Neuronal stem cell (in vitro differentiated cells): ENCODE measurements around the gene MAPK7. TPM values are rescaled to one million over a fixed set of nuclear protein-coding genes. Genes with fewer than 3 reads are reported as not detected.

Source experiments
- DNase-seq: peaks from one replicate; pipeline ENCODE4 v3.0.0-alpha.2; 2013; ENCODE audit warnings: low spot score
- H2AFZ ChIP-seq: one replicate; pipeline ENCODE4 v1.6.1; 2013; ENCODE audit warnings: mild to moderate bottlenecking, low read length, inconsistent platforms
- H2AK5ac ChIP-seq: 2 replicates; pipeline ENCODE4 v1.6.1; 2013; ENCODE audit warnings: low read depth, mild to moderate bottlenecking, inconsistent platforms, low read length, moderate library complexity, mixed read lengths
- H2BK120ac ChIP-seq: 2 replicates; pipeline ENCODE4 v1.6.1; 2013; ENCODE audit warnings: low read depth, mild to moderate bottlenecking, inconsistent platforms, low read length, moderate library complexity, mixed read lengths
- H2BK12ac ChIP-seq: one replicate; pipeline ENCODE4 v1.6.1; 2013; ENCODE audit warnings: low read length, inconsistent platforms
- H2BK15ac ChIP-seq: 2 replicates; pipeline ENCODE4 v1.6.1; 2013; ENCODE audit warnings: mild to moderate bottlenecking, low read length, inconsistent platforms, mixed read lengths
- H2BK5ac ChIP-seq: one replicate; pipeline ENCODE4 v1.6.1; 2013; ENCODE audit warnings: inconsistent platforms, mild to moderate bottlenecking, low read length, moderate library complexity
- H3K14ac ChIP-seq: one replicate; pipeline ENCODE4 v1.6.1; 2013; ENCODE audit warnings: low read length, inconsistent platforms
- H3K18ac ChIP-seq: 2 replicates; pipeline ENCODE4 v1.6.1; 2013; ENCODE audit warnings: low read length, inconsistent platforms
- H3K23ac ChIP-seq: 2 replicates; pipeline ENCODE4 v1.6.1; 2013; ENCODE audit warnings: low read depth, mild to moderate bottlenecking, mixed read lengths, low read length, inconsistent platforms; ENCODE audit not compliant: poor library complexity
- H3K27ac ChIP-seq: replicated peaks from 3 replicates; pipeline ENCODE4 v1.5.1; 2013; ENCODE audit warnings: low read length, inconsistent platforms
- H3K27me3 ChIP-seq, 3 experiments: 2 replicates each; pipeline ENCODE4 v1.6.1; 2013; ENCODE audit warnings: low read length in 3 of 3, mild to moderate bottlenecking in 2 of 3, inconsistent platforms in 1 of 3, low read depth in 1 of 3, mixed read lengths in 1 of 3, moderate library complexity in 1 of 3; ENCODE audit not compliant: control insufficient read depth in 3 of 3, insufficient read depth in 3 of 3
- H3K36me3 ChIP-seq, 2 donors: replicated peaks in 1 of 2; 2 replicates each; pipeline ENCODE4 v1.6.1; 2013; ENCODE audit warnings: low read length in 2 of 2; ENCODE audit not compliant: control insufficient read depth in 2 of 2, insufficient read depth in 2 of 2
- H3K4ac ChIP-seq: 2 replicates; pipeline ENCODE4 v1.6.1; 2013; ENCODE audit warnings: inconsistent platforms, mild to moderate bottlenecking, low read length, moderate library complexity
- H3K4me1 ChIP-seq, 2 donors: 1 replicate in 1 of 2; 2 replicates in 1 of 2; pipeline ENCODE4 v1.6.1; 2013; ENCODE audit warnings: low read length in 2 of 2, low read depth in 1 of 2; ENCODE audit not compliant: control insufficient read depth in 2 of 2, insufficient read depth in 1 of 2
- H3K4me2 ChIP-seq: one replicate; pipeline ENCODE4 v1.6.1; 2013; ENCODE audit warnings: mild to moderate bottlenecking, low read length, inconsistent platforms; ENCODE audit not compliant: insufficient read depth, poor library complexity, severe bottlenecking
- H3K4me3 ChIP-seq, 2 donors: 2 replicates each; pipeline ENCODE4 v1.5.1; 2013; ENCODE audit warnings: low read length in 2 of 2, mild to moderate bottlenecking in 2 of 2, inconsistent platforms in 1 of 2, moderate library complexity in 1 of 2
- H3K79me1 ChIP-seq: one replicate; pipeline ENCODE4 v1.6.1; 2013; ENCODE audit warnings: low read depth, mild to moderate bottlenecking, inconsistent platforms, low read length, moderate library complexity
- H3K9ac ChIP-seq: one replicate; pipeline ENCODE4 v1.6.1; 2013; ENCODE audit warnings: mild to moderate bottlenecking, low read depth, low read length, inconsistent platforms; ENCODE audit not compliant: poor library complexity
- H3K9me3 ChIP-seq, 2 donors: replicated peaks in 1 of 2; 2 replicates each; pipeline versions ENCODE3 to v1.6.1; 2013; ENCODE audit warnings: low read length in 2 of 2, mild to moderate bottlenecking in 2 of 2, inconsistent platforms in 1 of 2, low read depth in 1 of 2, mixed read lengths in 1 of 2, moderate library complexity in 1 of 2; ENCODE audit not compliant: control insufficient read depth in 2 of 2, insufficient read depth in 1 of 2
- H4K8ac ChIP-seq: one replicate; pipeline ENCODE4 v1.6.1; 2013; ENCODE audit warnings: low read depth, mild to moderate bottlenecking, inconsistent platforms, low read length, moderate library complexity
- H4K91ac ChIP-seq: one replicate; pipeline ENCODE4 v1.6.1; 2013; ENCODE audit warnings: low read length, low read depth, mild to moderate bottlenecking, inconsistent platforms; ENCODE audit not compliant: poor library complexity
- WGBS, 2 donors: extraction: QIAGEN DNeasy Blood & Tissue Kit; methylation state at CpG; one replicate each; pipeline ENCODE4 v1.1.7; 2013; ENCODE audit warnings: missing lambda C conversion rate in 2 of 2, mixed read lengths in 1 of 2; ENCODE audit not compliant: insufficient read length in 2 of 2, insufficient replicate concordance in 1 of 2; ENCODE audit errors: extremely low coverage in 2 of 2; 5-methylcytosine and 5-hydroxymethylcytosine counted together
- polyA plus RNA-seq, 2 experiments: library from polyadenylated mRNA; stranded (reverse); fragments of 200-250 nt; gene quantifications; one replicate each; pipeline ENCODE4 v1.2.3, GENCODE V29; 2013

The MAPK7 gene
- polyA plus RNA-seq (2013, experiment 1 of 2), result 21.1 TPM
- 21.3 TPM for polyA plus RNA-seq (2013, experiment 2 of 2)

DNA sequence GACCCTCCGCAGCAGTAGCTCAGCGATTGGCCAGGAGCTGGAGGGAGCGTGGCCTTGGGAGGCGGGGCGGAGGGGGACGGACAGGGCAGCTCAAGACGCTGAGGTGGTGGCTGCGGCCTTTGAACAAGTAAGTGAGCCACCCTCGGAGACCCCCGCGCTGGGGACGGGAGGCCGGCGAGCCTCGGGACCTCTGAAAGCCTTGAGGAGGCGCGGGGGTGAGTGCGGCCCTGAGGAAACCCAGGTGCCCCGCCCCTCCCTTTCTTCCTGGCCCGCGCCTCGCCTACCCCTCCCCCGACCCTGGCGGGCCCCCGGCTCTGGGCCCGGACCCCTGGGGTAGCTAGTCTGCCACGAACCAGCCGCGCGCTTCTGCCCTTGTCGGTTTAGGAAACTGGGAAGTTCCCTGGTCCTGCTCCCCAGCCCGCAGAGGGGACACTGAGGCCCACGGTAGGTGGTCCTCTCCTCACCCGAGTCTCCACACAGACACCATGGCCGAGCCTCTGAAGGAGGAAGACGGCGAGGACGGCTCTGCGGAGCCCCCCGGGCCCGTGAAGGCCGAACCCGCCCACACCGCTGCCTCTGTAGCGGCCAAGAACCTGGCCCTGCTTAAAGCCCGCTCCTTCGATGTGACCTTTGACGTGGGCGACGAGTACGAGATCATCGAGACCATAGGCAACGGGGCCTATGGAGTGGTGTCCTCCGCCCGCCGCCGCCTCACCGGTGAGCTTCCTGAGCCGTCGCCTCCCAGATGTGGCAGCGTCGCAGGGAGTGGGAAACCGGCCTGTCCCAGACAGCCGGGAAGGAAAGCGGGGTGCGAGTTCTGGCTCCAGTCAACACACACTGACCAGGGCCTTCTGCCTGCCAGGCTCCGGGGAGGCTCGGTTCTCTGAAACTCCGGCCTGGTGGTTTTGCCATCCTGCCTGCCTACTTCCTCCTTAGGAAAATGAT, at the start of gene MAPK7:
Gene MAPK7 (plus strand): TSS at position 83 of the 945 bp plus-strand sequence. CDS start 403 bp downstream, at position 486.
- peaks cover 7 to 9% of the 10 kb centered on the region in 2 donors for H3K4me1 ChIP-seq

DNA sequence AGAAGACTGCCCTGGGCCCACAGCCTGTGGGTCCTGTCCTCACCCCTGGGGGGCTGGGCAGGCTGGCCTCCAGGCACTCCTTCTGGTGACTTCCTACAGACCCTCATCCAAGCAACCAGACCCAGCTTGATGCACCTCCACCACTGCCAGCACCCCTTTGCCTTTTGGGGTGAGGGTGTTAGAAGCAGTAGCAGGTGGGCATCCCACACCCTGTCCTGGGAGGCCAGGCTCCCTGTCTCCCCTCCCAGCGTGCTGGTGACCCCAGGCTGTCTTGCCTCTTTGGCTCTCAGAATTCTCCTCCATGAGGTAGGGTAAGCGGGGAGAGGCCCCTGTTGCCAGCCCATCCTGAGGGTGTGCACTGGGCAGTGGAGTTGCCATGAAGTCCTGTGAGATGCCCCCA, 49.2 kb upstream of the MAPK7 start:
- no CpG with 5 or more reads among the region's 2 CpGs for WGBS, 2 donors
- Histone ChIP-seq H2BK15ac (no peak overlapping the region), H3K4me2 (no peak overlapping the region), H3K4me3 (no peak overlapping the region), H2AFZ (no peak overlapping the region), H3K4ac (no peak overlapping the region), H2BK120ac (no peak overlapping the region), H3K9ac (peak overlapping the region; percentile 32), H3K14ac (peak overlapping the region; percentile 47), H2AK5ac (peak overlapping the region; percentile 42), H2BK12ac (no peak overlapping the region), H3K23ac (peak overlapping the region; percentile 89), H3K27me3 (no peaks in the 10 kb centered on the region), H3K27ac (no peak overlapping the region), H2BK5ac (peak overlapping the region; percentile 4), H3K9me3 (peaks cover 2 to 18% of the 10 kb centered on the region in 2 donors), H4K8ac (no peak overlapping the region), H3K18ac (peak overlapping the region; percentile 77), H3K36me3 (peaks cover 6 to 85% of the 10 kb centered on the region in 2 donors), H3K79me1 (no peaks in the 10 kb centered on the region), H4K91ac (peak overlapping the region; percentile 34), H3K4me1 (peaks cover 8 to 20% of the 10 kb centered on the region in 2 donors)
- DNase-seq, result no peak

More for the DNA sequence above, at the start of gene MAPK7:
- Histone ChIP-seq H3K27ac (peak within 1 kb of the TSS; percentile 99), H3K79me1 (peaks cover 11% of the 10 kb centered on the region), H3K36me3 (peaks cover 32 to 51% of the 10 kb centered on the region in 2 donors), H3K18ac (peak within 1 kb of the TSS; percentile 94), H4K91ac (no peak within 1 kb of the TSS), H2BK15ac (peak within 1 kb of the TSS; percentile 55), H3K4ac (peak within 1 kb of the TSS; percentile 30), H3K4me2 (peak within 1 kb of the TSS; percentile 85), H2BK120ac (no peak within 1 kb of the TSS), H3K27me3 (no peaks in the 10 kb centered on the region), H2AK5ac (peak within 1 kb of the TSS; percentile 66), H3K9me3 (no peaks in the 10 kb centered on the region), H3K23ac (peak within 1 kb of the TSS; percentile 43), H2BK5ac (peak within 1 kb of the TSS; percentile 90), H2BK12ac (no peak within 1 kb of the TSS), H2AFZ (peak within 1 kb of the TSS; percentile 98), H3K4me3 (peak within 1 kb of the TSS; percentile 93 to 97), H3K9ac (peak within 1 kb of the TSS; percentile 89), H3K14ac (no peak within 1 kb of the TSS), H4K8ac (no peak within 1 kb of the TSS)
- no peak for DNase-seq
- WGBS, 2 donors, result no CpG with 5 or more reads among the region's 69 CpGs

GRCh38 chr17:19329839-19330238, 48.5 kb upstream of the MAPK7 start:
- Histone ChIP-seq H3K23ac (no peak overlapping the region), H3K79me1 (no peaks in the 10 kb centered on the region), H2AK5ac (no peak overlapping the region), H2BK5ac (no peak overlapping the region), H3K36me3 (peaks cover 9 to 85% of the 10 kb centered on the region in 2 donors), H3K18ac (no peak overlapping the region), H3K9me3 (peaks cover 2 to 15% of the 10 kb centered on the region in 2 donors), H2AFZ (no peak overlapping the region), H3K27ac (no peak overlapping the region), H4K8ac (no peak overlapping the region), H4K91ac (no peak overlapping the region), H3K4ac (no peak overlapping the region), H3K4me1 (peaks cover 8 to 20% of the 10 kb centered on the region in 2 donors), H2BK120ac (no peak overlapping the region), H3K4me3 (no peak overlapping the region), H3K9ac (no peak overlapping the region), H3K4me2 (no peak overlapping the region), H3K14ac (no peak overlapping the region), H3K27me3 (no peaks in the 10 kb centered on the region), H2BK15ac (no peak overlapping the region), H2BK12ac (no peak overlapping the region)
- no CpG with 5 or more reads among the region's 2 CpGs for WGBS, 2 donors
- DNase-seq, result no peak

DNA sequence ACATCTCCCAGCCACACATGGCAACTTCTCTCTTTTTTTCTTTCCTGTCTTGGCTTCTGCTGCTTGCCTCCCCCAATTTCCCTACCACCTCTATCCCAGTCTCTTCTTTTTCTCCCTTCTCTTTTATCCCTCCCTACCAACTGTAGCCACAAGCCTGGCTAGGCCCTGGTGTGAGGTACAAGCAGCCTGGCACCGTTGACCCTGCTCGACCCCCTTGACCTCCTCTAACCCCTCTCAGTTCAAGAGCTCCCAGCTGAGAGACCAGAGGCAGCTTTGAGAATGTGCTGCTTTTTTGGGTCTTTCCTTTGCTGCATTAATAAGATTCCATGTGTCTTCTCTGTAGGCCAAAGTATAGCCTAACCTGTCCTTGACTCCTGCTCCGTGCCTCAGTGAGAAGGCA, 48.0 kb upstream of the MAPK7 start:
- H2BK12ac ChIP-seq, result no peak overlapping the region
- H2AFZ ChIP-seq, result no peak overlapping the region
- H3K9me3 ChIP-seq, result peaks cover 2 to 11% of the 10 kb centered on the region in 2 donors
- no peak overlapping the region for H2BK15ac ChIP-seq
- peaks cover 9 to 84% of the 10 kb centered on the region in 2 donors for H3K36me3 ChIP-seq
- no peak overlapping the region for H3K4me3 ChIP-seq
- WGBS, 2 donors, result no CpG with 5 or more reads among the region's 3 CpGs
- no peak overlapping the region for H4K8ac ChIP-seq
- H3K23ac ChIP-seq, result no peak overlapping the region
- no peak overlapping the region for H3K27ac ChIP-seq
- H3K4ac ChIP-seq, result no peak overlapping the region
- no peak overlapping the region for H2BK120ac ChIP-seq
- no peak overlapping the region for H3K18ac ChIP-seq
- H3K9ac ChIP-seq, result no peak overlapping the region
- no peak for DNase-seq
- no peaks in the 10 kb centered on the region for H3K79me1 ChIP-seq
- no peak overlapping the region for H4K91ac ChIP-seq
- no peaks in the 10 kb centered on the region for H3K27me3 ChIP-seq
- peaks cover 8 to 20% of the 10 kb centered on the region in 2 donors for H3K4me1 ChIP-seq
- H2BK5ac ChIP-seq, result no peak overlapping the region
- H3K4me2 ChIP-seq, result no peak overlapping the region
- H3K14ac ChIP-seq, result no peak overlapping the region
- H2AK5ac ChIP-seq, result no peak overlapping the region
